ENCODE data around the gene OVCA2. TPM values are rescaled to one million over a fixed set of nuclear protein-coding genes. Genes with fewer than 3 reads are reported as not detected.

Gene OVCA2
- total RNA-seq, 1 experiment from 2014 or later = 42.5 TPM

DNA sequence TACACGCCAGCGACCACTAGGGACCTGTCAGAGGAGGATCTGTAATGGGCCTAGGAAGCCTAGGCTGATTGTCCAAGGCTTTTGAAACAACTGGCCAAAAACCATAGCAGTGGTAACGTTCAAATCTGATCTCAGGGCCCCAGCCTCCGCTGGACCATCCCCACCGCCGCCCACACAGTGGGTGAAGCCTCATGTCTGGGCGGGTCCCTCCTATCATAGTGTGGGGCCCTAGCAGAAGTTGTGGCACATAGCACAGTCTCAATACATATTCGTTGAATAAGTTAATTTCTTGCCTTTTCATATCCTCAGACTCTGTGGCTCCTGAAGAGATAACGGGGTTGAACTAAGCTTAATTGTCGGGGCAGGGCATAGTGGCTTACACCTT, 11.1 kb upstream of the OVCA2 start:
- H3K36me3 ChIP-seq (ENCODE audit: control insufficient read depth, insufficient read depth, low read length) = no peaks in the 10 kb centered on the region; the same call in 1 of the 2 replicates
- no peak for TF ChIP-seq SIN3A (IDR thresholded peaks at IDR 0.05; ENCODE audit: borderline replicate concordance, insufficient read depth, low read depth, low read length)
- TF ChIP-seq, protein P1, sequence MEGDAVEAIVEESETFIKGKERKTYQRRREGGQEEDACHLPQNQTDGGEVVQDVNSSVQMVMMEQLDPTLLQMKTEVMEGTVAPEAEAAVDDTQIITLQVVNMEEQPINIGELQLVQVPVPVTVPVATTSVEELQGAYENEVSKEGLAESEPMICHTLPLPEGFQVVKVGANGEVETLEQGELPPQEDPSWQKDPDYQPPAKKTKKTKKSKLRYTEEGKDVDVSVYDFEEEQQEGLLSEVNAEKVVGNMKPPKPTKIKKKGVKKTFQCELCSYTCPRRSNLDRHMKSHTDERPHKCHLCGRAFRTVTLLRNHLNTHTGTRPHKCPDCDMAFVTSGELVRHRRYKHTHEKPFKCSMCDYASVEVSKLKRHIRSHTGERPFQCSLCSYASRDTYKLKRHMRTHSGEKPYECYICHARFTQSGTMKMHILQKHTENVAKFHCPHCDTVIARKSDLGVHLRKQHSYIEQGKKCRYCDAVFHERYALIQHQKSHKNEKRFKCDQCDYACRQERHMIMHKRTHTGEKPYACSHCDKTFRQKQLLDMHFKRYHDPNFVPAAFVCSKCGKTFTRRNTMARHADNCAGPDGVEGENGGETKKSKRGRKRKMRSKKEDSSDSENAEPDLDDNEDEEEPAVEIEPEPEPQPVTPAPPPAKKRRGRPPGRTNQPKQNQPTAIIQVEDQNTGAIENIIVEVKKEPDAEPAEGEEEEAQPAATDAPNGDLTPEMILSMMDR (IDR thresholded peaks at IDR 0.05) = peak; percentile 73; the same call in 1 of the 2 replicates
- no peaks in the 10 kb centered on the region for H3K9me3 ChIP-seq (ENCODE audit: control insufficient read depth, insufficient read depth, low read depth, low read length)
- no peak for DNase-seq (ENCODE audit: low read depth, low spot score)
- BruUV-seq (replicated peaks) = TSS peak; percentile 92
- intact Hi-C loops (cut with micrococcal nuclease; ENCODE audit: unreplicated experiment) = no loop called here
- no peak for ATAC-seq
- CTCF ChIA-PET = no interaction called here
- H3K27me3 ChIP-seq (ENCODE audit: control insufficient read depth, insufficient read depth, low read length) = no peaks in the 10 kb centered on the region
- peak overlapping the region; percentile 89 to 97 for H3K4me3 ChIP-seq (ENCODE audit: low read depth in 2 of 2, low read length in 2 of 2)
- 0 out of 2 replicates have a peak overlapping the region, but pooled peaks have one; percentile 29 for H3K27ac ChIP-seq (ENCODE audit: low read length)
- peaks cover 3% of the 10 kb centered on the region; the same call in 1 of the 2 replicates for H3K4me1 ChIP-seq (ENCODE audit: control insufficient read depth, insufficient read depth, low read length)
- POLR2A ChIA-PET = no interaction called here
- in situ Hi-C loops (cut with HindIII; ENCODE audit: low pct_unique_long_range_greater_than_20kb, low sequenced_read_pairs) = no loop called here

DNA sequence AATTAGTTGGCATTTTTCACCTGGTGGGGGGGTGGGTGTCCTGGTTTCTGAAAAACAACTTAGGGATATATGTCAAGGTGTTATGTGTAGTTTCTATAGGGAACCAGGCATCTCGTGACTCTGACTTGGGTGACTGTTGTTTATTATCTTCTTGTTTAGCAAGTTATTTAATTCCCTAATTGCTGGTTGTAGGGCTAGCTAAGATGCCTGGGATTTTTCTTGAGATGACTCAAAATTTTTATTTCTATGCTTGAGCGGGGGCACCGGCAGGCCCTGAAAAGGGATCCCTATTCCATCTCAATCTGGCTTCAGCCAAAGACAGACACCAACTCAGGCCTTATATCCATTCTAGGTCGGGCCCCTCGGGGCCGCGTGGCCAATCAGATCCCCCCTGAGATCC, 8.7 kb upstream of the OVCA2 start:
- CTCF ChIA-PET = interaction anchor here (1.3 kb wide), 1 partner anchor 124 kb away, joined by 4 read pairs; no protein-coding TSS in a partner anchor
- H3K27ac ChIP-seq (ENCODE audit: low read length) = no peak overlapping the region
- intact Hi-C loops (cut with micrococcal nuclease; ENCODE audit: unreplicated experiment) = no loop called here

More for the DNA sequence above, 8.7 kb upstream of the OVCA2 start:
- no peak overlapping the region for H3K4me3 ChIP-seq (ENCODE audit: low read depth in 2 of 2, low read length in 2 of 2)
- DNase-seq (ENCODE audit: low read depth, low spot score) (no peak), ATAC-seq (no peak)
- H3K36me3 ChIP-seq (ENCODE audit: control insufficient read depth, insufficient read depth, low read length) = no peaks in the 10 kb centered on the region; the same call in 1 of the 2 replicates
- H3K9me3 ChIP-seq (ENCODE audit: control insufficient read depth, insufficient read depth, low read depth, low read length) = no peaks in the 10 kb centered on the region
- H3K4me1 ChIP-seq (ENCODE audit: control insufficient read depth, insufficient read depth, low read length) = peaks cover 3% of the 10 kb centered on the region; the same call in 1 of the 2 replicates
- in situ Hi-C loops (cut with HindIII; ENCODE audit: low pct_unique_long_range_greater_than_20kb, low sequenced_read_pairs) = no loop called here
- H3K27me3 ChIP-seq (ENCODE audit: control insufficient read depth, insufficient read depth, low read length) = no peaks in the 10 kb centered on the region
- BruUV-seq (replicated peaks) = no TSS peak
- POLR2A ChIA-PET = no interaction called here
- no peak for TF ChIP-seq POLR2AphosphoS5 (IDR thresholded peaks at IDR 0.05; ENCODE audit: low read depth, low read length)
- TF ChIP-seq TCF7L2 (IDR thresholded peaks at IDR 0.05; ENCODE audit: low read depth, low read length) = no peak
- no peak for TF ChIP-seq SIN3A (IDR thresholded peaks at IDR 0.05; ENCODE audit: borderline replicate concordance, insufficient read depth, low read depth, low read length)
- TF ChIP-seq, protein P1 (IDR thresholded peaks at IDR 0.05) = no peak
- TF ChIP-seq, protein P2, sequence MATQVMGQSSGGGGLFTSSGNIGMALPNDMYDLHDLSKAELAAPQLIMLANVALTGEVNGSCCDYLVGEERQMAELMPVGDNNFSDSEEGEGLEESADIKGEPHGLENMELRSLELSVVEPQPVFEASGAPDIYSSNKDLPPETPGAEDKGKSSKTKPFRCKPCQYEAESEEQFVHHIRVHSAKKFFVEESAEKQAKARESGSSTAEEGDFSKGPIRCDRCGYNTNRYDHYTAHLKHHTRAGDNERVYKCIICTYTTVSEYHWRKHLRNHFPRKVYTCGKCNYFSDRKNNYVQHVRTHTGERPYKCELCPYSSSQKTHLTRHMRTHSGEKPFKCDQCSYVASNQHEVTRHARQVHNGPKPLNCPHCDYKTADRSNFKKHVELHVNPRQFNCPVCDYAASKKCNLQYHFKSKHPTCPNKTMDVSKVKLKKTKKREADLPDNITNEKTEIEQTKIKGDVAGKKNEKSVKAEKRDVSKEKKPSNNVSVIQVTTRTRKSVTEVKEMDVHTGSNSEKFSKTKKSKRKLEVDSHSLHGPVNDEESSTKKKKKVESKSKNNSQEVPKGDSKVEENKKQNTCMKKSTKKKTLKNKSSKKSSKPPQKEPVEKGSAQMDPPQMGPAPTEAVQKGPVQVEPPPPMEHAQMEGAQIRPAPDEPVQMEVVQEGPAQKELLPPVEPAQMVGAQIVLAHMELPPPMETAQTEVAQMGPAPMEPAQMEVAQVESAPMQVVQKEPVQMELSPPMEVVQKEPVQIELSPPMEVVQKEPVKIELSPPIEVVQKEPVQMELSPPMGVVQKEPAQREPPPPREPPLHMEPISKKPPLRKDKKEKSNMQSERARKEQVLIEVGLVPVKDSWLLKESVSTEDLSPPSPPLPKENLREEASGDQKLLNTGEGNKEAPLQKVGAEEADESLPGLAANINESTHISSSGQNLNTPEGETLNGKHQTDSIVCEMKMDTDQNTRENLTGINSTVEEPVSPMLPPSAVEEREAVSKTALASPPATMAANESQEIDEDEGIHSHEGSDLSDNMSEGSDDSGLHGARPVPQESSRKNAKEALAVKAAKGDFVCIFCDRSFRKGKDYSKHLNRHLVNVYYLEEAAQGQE (IDR thresholded peaks at IDR 0.05; ENCODE audit: insufficient read depth in 1 of 2, low read depth in 2 of 2, low read length in 1 of 2) = no peak
